Peyer's patch (tissue), 4 donors: ENCODE data around the gene ATRN.

Source experiments
- CTCF ChIP-seq, 6 experiments: fragments of 450-650 bp in 4 of 6; fragments of 200-600 bp in 2 of 6; sonication (generic) in 1 of 6; IDR thresholded peaks; one replicate each; pipeline ENCODE4 v1.5.1; 2017 to 2019; ENCODE audit warnings: antibody characterized with exemption in 6 of 6, mild to moderate bottlenecking in 3 of 6, moderate library complexity in 1 of 6
- POLR2A ChIP-seq, 2 donors: fragments of 450-650 bp; IDR thresholded peaks; one replicate each; pipeline ENCODE4 v1.5.1; 2017; ENCODE audit warnings: antibody characterized with exemption in 2 of 2, mild to moderate bottlenecking in 2 of 2, moderate library complexity in 2 of 2

- TF ChIP-seq CTCF (IDR thresholded peaks at IDR 0.05) (no peak), POLR2A (IDR thresholded peaks at IDR 0.05) (no peak)
Observed at GRCh38 chr20:3543901-3544507, 73.2 kb downstream of the ATRN start.
